Measurements from ENCODE around the gene TEX2. TPM values are rescaled to one million over a fixed set of nuclear protein-coding genes. Genes with fewer than 3 reads are reported as not detected.

Gene TEX2
- total RNA-seq, 1 experiment from 2014 or later: 27.9 TPM

- Histone ChIP-seq H3K9me2 (ENCODE audit: insufficient read depth) (no peaks in the 10 kb centered on the region), H3K4me1 (replicated peaks; ENCODE audit: insufficient read depth) (peaks cover 15% of the 10 kb centered on the region), H3K4me3 (no peak overlapping the region), H4K20me1 (ENCODE audit: insufficient read depth) (no peaks in the 10 kb centered on the region), H3K36me3 (ENCODE audit: low read depth) (0 out of 2 replicates have a peak, but pooled peaks cover 4% of the 10 kb centered on the region), H3K4me2 (no peak overlapping the region), H2AFZ (no peak overlapping the region), H3F3A (ENCODE audit: insufficient read depth, low read depth) (peaks cover 8% of the 10 kb centered on the region; the same call in 1 of the 2 replicates), H3K9me3 (ENCODE audit: insufficient read depth, low read depth) (no peaks in the 10 kb centered on the region), H3K79me2 (ENCODE audit: low read depth) (peaks cover 9% of the 10 kb centered on the region; the same call in 1 of the 2 replicates), H3K27ac (no peak overlapping the region), H3K27me3 (ENCODE audit: insufficient read depth, low read depth) (no peaks in the 10 kb centered on the region)
- CTCF ChIA-PET: no interaction called here
- TF ChIP-seq EZH2 (IDR thresholded peaks at IDR 0.05; ENCODE audit: low read depth): no peak
- BruUV-seq (replicated peaks): no TSS peak
- no peak for DNase-seq
- intact Hi-C loops (cut with micrococcal nuclease; ENCODE audit: unreplicated experiment): no loop called here
- POLR2A ChIA-PET (ENCODE audit: unreplicated experiment): no interaction called here
These were observed 45.0 kb downstream of the TEX2 start for GRCh38 chr17:64218066-64218465.

GRCh38 chr17:64217249-64217691 lies 45.8 kb downstream of the TEX2 start:
- TF ChIP-seq CTCF (conservative IDR thresholded peaks at IDR 0.05) (no peak), EZH2 (IDR thresholded peaks at IDR 0.05; ENCODE audit: low read depth) (no peak)
- ChIA-PET POLR2A (ENCODE audit: unreplicated experiment) (interaction anchor here (0.6 kb wide), 1 partner anchor 443 kb away, joined by 3 read pairs; no protein-coding TSS in a partner anchor), CTCF (no interaction called here)
- Histone ChIP-seq H3K79me2 (ENCODE audit: low read depth) (peaks cover 9% of the 10 kb centered on the region; the same call in 1 of the 2 replicates), H3K27me3 (ENCODE audit: insufficient read depth, low read depth) (no peaks in the 10 kb centered on the region), H3K4me3 (no peak overlapping the region), H4K20me1 (ENCODE audit: insufficient read depth) (no peaks in the 10 kb centered on the region), H2AFZ (no peak overlapping the region), H3K27ac (no peak overlapping the region), H3K36me3 (ENCODE audit: low read depth) (peaks cover 8% of the 10 kb centered on the region; the same call in 1 of the 2 replicates), H3F3A (ENCODE audit: insufficient read depth, low read depth) (peaks cover 8% of the 10 kb centered on the region; the same call in 1 of the 2 replicates), H3K9me2 (ENCODE audit: insufficient read depth) (no peaks in the 10 kb centered on the region), H3K9me3 (ENCODE audit: insufficient read depth, low read depth) (no peaks in the 10 kb centered on the region), H3K4me2 (no peak overlapping the region), H3K4me1 (replicated peaks; ENCODE audit: insufficient read depth) (peaks cover 15% of the 10 kb centered on the region)
- BruUV-seq (replicated peaks): no TSS peak
- DNase-seq: no peak
- intact Hi-C loops (cut with micrococcal nuclease; ENCODE audit: unreplicated experiment): no loop called here

- Histone ChIP-seq H4K20me1 (ENCODE audit: insufficient read depth) (no peaks in the 10 kb centered on the region), H3K9me3 (ENCODE audit: insufficient read depth, low read depth) (no peaks in the 10 kb centered on the region), H3K27me3 (ENCODE audit: insufficient read depth, low read depth) (no peaks in the 10 kb centered on the region), H3K79me2 (ENCODE audit: low read depth) (peaks cover 9% of the 10 kb centered on the region; the same call in 1 of the 2 replicates), H3K4me2 (no peak overlapping the region), H3K4me1 (replicated peaks; ENCODE audit: insufficient read depth) (peaks cover 15% of the 10 kb centered on the region), H3K36me3 (ENCODE audit: low read depth) (peaks cover 13% of the 10 kb centered on the region; the same call in 1 of the 2 replicates), H3K27ac (no peak overlapping the region), H3K9me2 (ENCODE audit: insufficient read depth) (no peaks in the 10 kb centered on the region), H2AFZ (no peak overlapping the region), H3F3A (ENCODE audit: insufficient read depth, low read depth) (peaks cover 8% of the 10 kb centered on the region; the same call in 1 of the 2 replicates), H3K4me3 (no peak overlapping the region)
- ChIA-PET CTCF (no interaction called here), POLR2A (ENCODE audit: unreplicated experiment) (interaction anchor here (0.6 kb wide), 1 partner anchor 84 kb away, joined by 5 read pairs; no protein-coding TSS in a partner anchor)
- TF ChIP-seq EZH2 (IDR thresholded peaks at IDR 0.05; ENCODE audit: low read depth) (no peak), CTCF (conservative IDR thresholded peaks at IDR 0.05) (no peak)
- no peak for DNase-seq
- BruUV-seq (replicated peaks): no TSS peak
- intact Hi-C loops (cut with micrococcal nuclease; ENCODE audit: unreplicated experiment): no loop called here
These were observed 46.5 kb downstream of the TEX2 start for GRCh38 chr17:64216338-64217248.

All from PC-9 (cell line).